SK-N-MC (cell line): ENCODE data around the gene PCSK6.
A peak's percentile ranks its signal among the peaks of the same experiment; 100 is the strongest.
"Not testable (repeated sequence)": the region's sequence is repeated elsewhere in the genome, so short reads cannot be mapped to it uniquely, and the experiment has no call there.

Experiments
- DNase-seq: peaks from one replicate; pipeline ENCODE4 v3.0.0-alpha.2; 2011; ENCODE audit warnings: low read depth, low spot score
- H3K27ac ChIP-seq: fragments of 200-600 bp; sonication (generic); 2 replicates; pipeline ENCODE4 v1.5.1; 2016; ENCODE audit warnings: mixed run types
- H3K36me3 ChIP-seq: fragments of 200-600 bp; sonication (generic); 2 replicates; pipeline ENCODE4 v1.6.1; 2017; ENCODE audit warnings: antibody characterized with exemption, low read length, mixed read lengths; ENCODE audit not compliant: insufficient read depth
- H3K4me3 ChIP-seq: fragments of 200-600 bp; sonication (generic); 2 replicates; pipeline ENCODE4 v1.5.1; 2016
- H3K9ac ChIP-seq: fragments of 200-600 bp; sonication (generic); 2 replicates; pipeline ENCODE4 v1.8.0; 2017; ENCODE audit warnings: mixed run types, mixed read lengths; ENCODE audit not compliant: insufficient read length
- H3K9me3 ChIP-seq: fragments of 200-600 bp; sonication (generic); 2 replicates; pipeline ENCODE4 v1.6.1; 2017; ENCODE audit warnings: low read depth, mild to moderate bottlenecking, antibody characterized with exemption, low read length, moderate library complexity, mixed read lengths
- EZH2 ChIP-seq: fragments of 200-600 bp; sonication (generic); IDR thresholded peaks from one replicate; pipeline ENCODE4 v1.6.1; 2017; ENCODE audit warnings: antibody characterized with exemption
- FOXP2 ChIP-seq: optimal IDR thresholded peaks from 2 replicates; pipeline ENCODE3; 2011; ENCODE audit warnings: mild to moderate bottlenecking, moderate library complexity; ENCODE audit not compliant: insufficient read depth; ENCODE audit errors: extremely low read length, control extremely low read depth
- POLR2AphosphoS5 ChIP-seq: IDR thresholded peaks from 2 replicates; pipeline ENCODE4 v1.6.1; 2012; ENCODE audit warnings: mild to moderate bottlenecking, low read depth, low read length, borderline replicate concordance

Gene PCSK6

GRCh38 chr15:101342056-101342455 is 147.5 kb downstream of the PCSK6 start:
- TF ChIP-seq EZH2 = no peak
- no peak for TF ChIP-seq FOXP2
- TF ChIP-seq POLR2AphosphoS5 = no peak
- Histone ChIP-seq H3K9me3 (no peaks in the 10 kb centered on the region), H3K36me3 (no peaks in the 10 kb centered on the region), H3K9ac (no peak overlapping the region), H3K4me3 (no peak overlapping the region), H3K27ac (no peak overlapping the region)
- no peak for DNase-seq

- Histone ChIP-seq H3K27ac (no peak overlapping the region), H3K9ac (no peak overlapping the region), H3K36me3 (no peaks in the 10 kb centered on the region), H3K9me3 (no peaks in the 10 kb centered on the region), H3K4me3 (no peak overlapping the region)
- TF ChIP-seq EZH2 (no peak), POLR2AphosphoS5 (no peak)
- no peak for DNase-seq
These were observed 150.9 kb downstream of the PCSK6 start for GRCh38 chr15:101338502-101339057.

GRCh38 chr15:101337976-101338375 is 151.5 kb downstream of the PCSK6 start:
- Histone ChIP-seq H3K9ac (no peak overlapping the region), H3K9me3 (no peaks in the 10 kb centered on the region), H3K36me3 (no peaks in the 10 kb centered on the region), H3K4me3 (no peak overlapping the region), H3K27ac (no peak overlapping the region)
- TF ChIP-seq FOXP2 (no peak), EZH2 (no peak), POLR2AphosphoS5 (no peak)
- no peak for DNase-seq

GRCh38 chr15:101333907-101334789 is 155.4 kb downstream of the PCSK6 start:
- H3K27ac ChIP-seq, H3K36me3 ChIP-seq, H3K9me3 ChIP-seq, H3K9ac ChIP-seq, DNase-seq: not testable (repeated sequence)
- H3K4me3 ChIP-seq = 0 out of 2 replicates have a peak overlapping the region, but pooled peaks have one; percentile 5

GRCh38 chr15:101332061-101332467 is 157.4 kb downstream of the PCSK6 start:
- Histone ChIP-seq H3K9me3 (no peaks in the 10 kb centered on the region), H3K27ac (no peak overlapping the region), H3K4me3 (no peak overlapping the region), H3K9ac (no peak overlapping the region), H3K36me3 (no peaks in the 10 kb centered on the region)
- TF ChIP-seq POLR2AphosphoS5 (no peak), FOXP2 (no peak)
- no peak for DNase-seq

- TF ChIP-seq EZH2 = no peak
- TF ChIP-seq POLR2AphosphoS5 = no peak
- no peak for TF ChIP-seq FOXP2
- DNase-seq = no peak
- no peak overlapping the region for H3K9ac ChIP-seq
- no peak overlapping the region for H3K27ac ChIP-seq
- H3K9me3 ChIP-seq = no peaks in the 10 kb centered on the region
- H3K4me3 ChIP-seq = no peak overlapping the region
- H3K36me3 ChIP-seq = no peaks in the 10 kb centered on the region
These were observed 159.6 kb downstream of the PCSK6 start for GRCh38 chr15:101329867-101330380.

- H3K36me3 ChIP-seq = no peaks in the 10 kb centered on the region
- no peaks in the 10 kb centered on the region for H3K9me3 ChIP-seq
- no peak for TF ChIP-seq FOXP2
- TF ChIP-seq EZH2 = no peak
- TF ChIP-seq POLR2AphosphoS5 = no peak
- no peak for DNase-seq
- no peak overlapping the region for H3K27ac ChIP-seq
- no peak overlapping the region for H3K4me3 ChIP-seq
- no peak overlapping the region for H3K9ac ChIP-seq
These were observed 160.1 kb downstream of the PCSK6 start for GRCh38 chr15:101329309-101329863.

- Histone ChIP-seq H3K36me3 (no peaks in the 10 kb centered on the region), H3K4me3 (no peak overlapping the region), H3K9ac (no peak overlapping the region), H3K9me3 (no peaks in the 10 kb centered on the region), H3K27ac (no peak overlapping the region)
- no peak for DNase-seq
- TF ChIP-seq POLR2AphosphoS5 = no peak
- TF ChIP-seq FOXP2 = no peak
- TF ChIP-seq EZH2 = no peak
These were observed 161.5 kb downstream of the PCSK6 start for GRCh38 chr15:101328001-101328400.
